ENCODE measurements around the gene EXD1.
"Not testable (repeated sequence)": the region's sequence is repeated elsewhere in the genome, so short reads cannot be mapped to it uniquely, and the experiment has no call there.

Gene EXD1

GRCh38 chr15:41139112-41139511, 91.4 kb downstream of the EXD1 start:
- not testable (repeated sequence) for DNase-seq

- not testable (repeated sequence) for DNase-seq
Observed at GRCh38 chr15:41135580-41135979, 95.0 kb downstream of the EXD1 start.

- no peak for DNase-seq
Observed at GRCh38 chr15:41133454-41133853, 97.1 kb downstream of the EXD1 start.
